Liver (tissue), 9 donors: Measurements from ENCODE around the gene GPX7. TPM values are rescaled to one million over a fixed set of nuclear protein-coding genes. Genes with fewer than 3 reads are reported as not detected.
A peak's percentile ranks its signal among the peaks of the same experiment; 100 is the strongest.

ENCODE experiments used
- DNase-seq: peaks from one replicate; pipeline ENCODE4 v3.0.0-alpha.2; 2017; ENCODE audit warnings: low spot score
- H3K27ac ChIP-seq, 2 donors: one replicate each; pipeline ENCODE4 v1.7.0; 2013; ENCODE audit warnings: inconsistent platforms in 2 of 2, low read length in 2 of 2, control low read depth in 1 of 2, low read depth in 1 of 2, mild to moderate bottlenecking in 1 of 2
- H3K27me3 ChIP-seq, 4 donors: one replicate each; pipeline versions ENCODE4 v1.6.1 to v1.7.0; 2013; ENCODE audit warnings: low read length in 3 of 4, inconsistent platforms in 1 of 4, mild to moderate bottlenecking in 1 of 4, moderate library complexity in 1 of 4; ENCODE audit not compliant: control insufficient read depth in 4 of 4, insufficient read depth in 4 of 4
- H3K36me3 ChIP-seq, 4 donors: one replicate each; pipeline versions ENCODE4 v1.6.1 to v1.7.0; 2013; ENCODE audit warnings: low read length in 3 of 4, mild to moderate bottlenecking in 3 of 4, low read depth in 1 of 4, moderate library complexity in 1 of 4; ENCODE audit not compliant: control insufficient read depth in 4 of 4, insufficient read depth in 3 of 4
- H3K4me1 ChIP-seq, 4 donors: one replicate each; pipeline versions ENCODE4 v1.6.1 to v1.7.0; 2013; ENCODE audit warnings: low read length in 3 of 4, mild to moderate bottlenecking in 3 of 4, moderate library complexity in 1 of 4; ENCODE audit not compliant: control insufficient read depth in 4 of 4, insufficient read depth in 4 of 4
- H3K4me3 ChIP-seq, 3 donors: one replicate each; pipeline versions ENCODE4 v1.6.1 to v1.7.0; 2013; ENCODE audit warnings: low read length in 3 of 3, control low read depth in 1 of 3, low read depth in 1 of 3, mild to moderate bottlenecking in 1 of 3
- H3K9ac ChIP-seq, 2 donors: one replicate each; pipeline ENCODE4 v1.7.0; 2013; ENCODE audit warnings: low read length in 2 of 2, mild to moderate bottlenecking in 2 of 2, moderate library complexity in 2 of 2, control low read depth in 1 of 2, low read depth in 1 of 2
- H3K9me3 ChIP-seq, 4 donors: one replicate each; pipeline versions ENCODE4 v1.6.1 to v1.7.0; 2013; ENCODE audit warnings: low read length in 3 of 4; ENCODE audit not compliant: control insufficient read depth in 4 of 4
- CTCF ChIP-seq: fragments of 150-350 bp; IDR thresholded peaks from 2 replicates; pipeline ENCODE4 v1.5.1; 2017; ENCODE audit warnings: improper control_type of control experiment, low read depth, low read length; ENCODE audit not compliant: missing input control
- EGR1 ChIP-seq, 2 donors: IDR thresholded peaks; 2 replicates each; pipeline ENCODE4 v1.6.1; 2016 to 2018; ENCODE audit warnings: antibody characterized with exemption in 2 of 2, low read depth in 2 of 2
- FOXA1 ChIP-seq: IDR thresholded peaks from 2 replicates; pipeline ENCODE4 v1.6.1; 2016; ENCODE audit warnings: antibody characterized with exemption
- FOXA2 ChIP-seq: IDR thresholded peaks from 2 replicates; pipeline ENCODE4 v1.6.1; 2016; ENCODE audit warnings: antibody characterized with exemption
- GABPA ChIP-seq, 2 donors: IDR thresholded peaks in 1 of 2; conservative IDR thresholded peaks in 1 of 2; 2 replicates each; pipeline ENCODE4 v1.6.1; 2016; ENCODE audit warnings: antibody characterized with exemption in 2 of 2, mild to moderate bottlenecking in 1 of 2, moderate library complexity in 1 of 2
- HNF4A ChIP-seq, 2 donors: conservative IDR thresholded peaks; 2 replicates each; pipeline ENCODE4 v1.6.1; 2016; ENCODE audit warnings: antibody characterized with exemption in 2 of 2, mild to moderate bottlenecking in 2 of 2
- JUND ChIP-seq, 2 donors: IDR thresholded peaks; 2 replicates each; pipeline ENCODE4 v1.6.1; 2016; ENCODE audit warnings: antibody characterized with exemption in 2 of 2
- MAX ChIP-seq: IDR thresholded peaks from 2 replicates; pipeline ENCODE4 v1.6.1; 2016; ENCODE audit warnings: antibody characterized with exemption
- NR2F2 ChIP-seq: IDR thresholded peaks from 2 replicates; pipeline ENCODE4 v1.6.1; 2016; ENCODE audit warnings: antibody characterized with exemption
- SP1 ChIP-seq: IDR thresholded peaks from 2 replicates; pipeline ENCODE4 v1.6.1; 2018; ENCODE audit warnings: antibody characterized with exemption, mild to moderate bottlenecking
- YY1 ChIP-seq: IDR thresholded peaks from 2 replicates; pipeline ENCODE4 v1.6.1; 2016; ENCODE audit warnings: antibody characterized with exemption, mild to moderate bottlenecking
- WGBS: extraction: QIAGEN DNeasy Blood & Tissue Kit; methylation state at CpG from one replicate; pipeline ENCODE4 v1.1.7; 2013; 5-methylcytosine and 5-hydroxymethylcytosine counted together
- polyA plus RNA-seq, 2 donors: library from polyadenylated mRNA; stranded (reverse) in 1 of 2; unstranded in 1 of 2; fragments of 200-250 nt in 1 of 2; fragments of >200 nt in 1 of 2; fragmentation: Nextera tagmentation in 1 of 2; extraction: Ambion mirVana in 1 of 2; gene quantifications; one replicate each; pipeline versions ENCODE4 v1.2.1 to v1.2.3, GENCODE V29; 2013 to 2015
- total RNA-seq, 2 donors: library from RNA; depleted of rRNA; stranded (reverse); fragments of >200 nt; gene quantifications; one replicate each; pipeline ENCODE4 v1.2.3, GENCODE V29; 2014
- TF ChIP-seq, protein P1 (sequence below): IDR thresholded peaks from 2 replicates; pipeline ENCODE4 v1.6.1; 2016; ENCODE audit warnings: antibody characterized with exemption
- TF ChIP-seq, protein P2 (sequence below): IDR thresholded peaks from 2 replicates; pipeline ENCODE4 v1.6.1; 2016; ENCODE audit warnings: antibody characterized with exemption
- donor health status: healthy.
- donor health status: healthy.
- donor health status: healthy.
- donor health status: healthy.
- donor health status: healthy.

Gene GPX7
- total and polyA plus RNA-seq, 4 donors = 3.9 to 33.0 (median 5.8) TPM

- no peak overlapping the region for H3K27ac ChIP-seq
- H3K27me3 ChIP-seq = peaks cover 0 to 6% (median 0%) of the 10 kb centered on the region in 4 donors
- 9% methylated on average over 52 of the region's 52 CpGs for WGBS
- no peak for DNase-seq
- no peak overlapping the region for H3K9ac ChIP-seq
- no peak for TF ChIP-seq EGR1 (IDR thresholded peaks at IDR 0.05; ENCODE audit: low read depth in 2 of 2)
- no peak for TF ChIP-seq FOXA2
- no peak for TF ChIP-seq CTCF
- TF ChIP-seq FOXA1 = no peak
- TF ChIP-seq JUND (IDR thresholded peaks at IDR 0.05) = no peak
- TF ChIP-seq NR2F2 = no peak
- TF ChIP-seq YY1 = no peak
- peak overlapping the region in 2 of 3 donors; percentile 17 to 49 for H3K4me3 ChIP-seq
- H3K9me3 ChIP-seq = no peaks in the 10 kb centered on the region
- no peaks in the 10 kb centered on the region for H3K36me3 ChIP-seq
- H3K4me1 ChIP-seq = peaks cover 0 to 5% (median 2%) of the 10 kb centered on the region in 4 donors
Measured at GRCh38 chr1:52633291-52633754, 31.2 kb downstream of the GPX7 start.

- Histone ChIP-seq H3K9ac (no peak overlapping the region), H3K27ac (no peak overlapping the region), H3K4me1 (peaks cover 0 to 5% (median 2%) of the 10 kb centered on the region in 4 donors), H3K27me3 (peaks cover 0 to 6% (median 0%) of the 10 kb centered on the region in 4 donors), H3K36me3 (no peaks in the 10 kb centered on the region), H3K9me3 (no peaks in the 10 kb centered on the region), H3K4me3 (no peak overlapping the region)
- DNase-seq = no peak
- TF ChIP-seq SP1 = no peak
- TF ChIP-seq FOXA1 = no peak
- no peak for TF ChIP-seq MAX
- TF ChIP-seq, protein P1, sequence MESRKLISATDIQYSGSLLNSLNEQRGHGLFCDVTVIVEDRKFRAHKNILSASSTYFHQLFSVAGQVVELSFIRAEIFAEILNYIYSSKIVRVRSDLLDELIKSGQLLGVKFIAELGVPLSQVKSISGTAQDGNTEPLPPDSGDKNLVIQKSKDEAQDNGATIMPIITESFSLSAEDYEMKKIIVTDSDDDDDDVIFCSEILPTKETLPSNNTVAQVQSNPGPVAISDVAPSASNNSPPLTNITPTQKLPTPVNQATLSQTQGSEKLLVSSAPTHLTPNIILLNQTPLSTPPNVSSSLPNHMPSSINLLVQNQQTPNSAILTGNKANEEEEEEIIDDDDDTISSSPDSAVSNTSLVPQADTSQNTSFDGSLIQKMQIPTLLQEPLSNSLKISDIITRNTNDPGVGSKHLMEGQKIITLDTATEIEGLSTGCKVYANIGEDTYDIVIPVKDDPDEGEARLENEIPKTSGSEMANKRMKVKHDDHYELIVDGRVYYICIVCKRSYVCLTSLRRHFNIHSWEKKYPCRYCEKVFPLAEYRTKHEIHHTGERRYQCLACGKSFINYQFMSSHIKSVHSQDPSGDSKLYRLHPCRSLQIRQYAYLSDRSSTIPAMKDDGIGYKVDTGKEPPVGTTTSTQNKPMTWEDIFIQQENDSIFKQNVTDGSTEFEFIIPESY = no peak
- no peak for TF ChIP-seq HNF4A (conservative IDR thresholded peaks at IDR 0.05)
- TF ChIP-seq GABPA (IDR thresholded peaks at IDR 0.05 in 1 of 2, conservative IDR thresholded peaks at IDR 0.05 in 1 of 2) = no peak
- TF ChIP-seq NR2F2 = no peak
- TF ChIP-seq, protein P2, sequence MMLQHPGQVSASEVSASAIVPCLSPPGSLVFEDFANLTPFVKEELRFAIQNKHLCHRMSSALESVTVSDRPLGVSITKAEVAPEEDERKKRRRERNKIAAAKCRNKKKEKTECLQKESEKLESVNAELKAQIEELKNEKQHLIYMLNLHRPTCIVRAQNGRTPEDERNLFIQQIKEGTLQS = no peak
- WGBS = 93% methylated on average over 4 of the region's 4 CpGs
Measured at GRCh38 chr1:52634111-52634510, 31.9 kb downstream of the GPX7 start.

- Histone ChIP-seq H3K4me1 (peaks cover 0 to 5% (median 2%) of the 10 kb centered on the region in 4 donors), H3K4me3 (no peak overlapping the region), H3K9ac (no peak overlapping the region), H3K9me3 (no peaks in the 10 kb centered on the region), H3K27ac (no peak overlapping the region), H3K36me3 (no peaks in the 10 kb centered on the region), H3K27me3 (peaks cover 0 to 6% (median 0%) of the 10 kb centered on the region in 4 donors)
- WGBS = 75% methylated on average over 4 of the region's 4 CpGs
- no peak for DNase-seq
- TF ChIP-seq HNF4A (conservative IDR thresholded peaks at IDR 0.05) = no peak
Measured at GRCh38 chr1:52635321-52636089, 33.3 kb downstream of the GPX7 start.
